Superior temporal gyrus (tissue), 1 donor: ENCODE measurements around the gene MYH7B.

ENCODE experiments used
- DNase-seq: peaks from one replicate; pipeline ENCODE4 v3.0.0-alpha.2; 2016; ENCODE audit errors: extremely low spot score

The MYH7B gene

DNA sequence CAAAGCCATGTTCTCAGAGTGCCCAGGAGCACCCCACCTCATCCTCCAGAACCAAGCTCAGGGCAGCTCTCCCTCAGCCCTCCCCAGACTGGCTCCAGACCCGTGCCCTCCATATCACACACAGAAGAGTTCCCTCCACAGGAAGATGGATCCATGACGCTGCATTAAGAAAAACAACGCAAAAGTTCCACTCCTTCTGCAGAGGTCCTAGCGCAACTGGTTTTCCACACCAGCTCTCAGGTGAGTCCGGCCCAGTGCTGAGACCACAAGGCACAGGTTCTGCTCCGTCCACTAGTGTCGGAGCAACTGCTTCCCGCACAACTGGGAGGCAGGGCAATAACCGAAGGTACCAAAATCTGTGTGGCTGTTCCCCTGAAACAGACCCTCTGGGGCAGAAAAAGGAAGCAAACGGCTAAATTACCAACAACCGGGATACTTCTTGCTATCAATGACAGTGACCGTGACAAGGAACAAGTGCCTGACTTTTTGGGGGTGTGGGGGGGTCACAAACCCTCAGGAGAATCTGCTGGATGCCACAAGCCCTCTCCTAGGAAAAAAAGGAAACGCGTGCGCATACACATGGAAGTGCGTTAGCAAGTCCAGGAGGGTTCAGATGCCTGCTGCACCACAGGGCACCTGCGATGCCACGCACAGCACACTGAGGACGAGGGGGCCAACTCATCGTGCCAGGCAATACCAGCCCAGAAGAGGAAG lies 49.2 kb downstream of the MYH7B start:
- DNase-seq, result no peak
